HG02763 (cell line): ENCODE measurements around the gene ELMOD3.
A peak's percentile ranks its signal among the peaks of the same experiment; 100 is the strongest.
"Not testable (repeated sequence)": the region's sequence is repeated elsewhere in the genome, so short reads cannot be mapped to it uniquely, and the experiment has no call there.

Source experiments
- ATAC-seq: cut with Tn5 transposase; IDR thresholded peaks from one replicate; pipeline ENCODE4 v1.9.1; 2021; ENCODE audit warnings: mild to moderate bottlenecking, moderate library complexity; ENCODE audit not compliant: unreplicated experiment

The ELMOD3 gene

GRCh38 chr2:85400541-85401463 lies 46.2 kb downstream of the ELMOD3 start:
- ATAC-seq = no peak

- ATAC-seq = no peak
These were observed 46.9 kb downstream of the ELMOD3 start for GRCh38 chr2:85401464-85401805.

- no peak for ATAC-seq
These were observed 47.3 kb downstream of the ELMOD3 start for GRCh38 chr2:85401844-85402243.

GRCh38 chr2:85405201-85406059 lies 50.9 kb downstream of the ELMOD3 start:
- peak; percentile 49 for ATAC-seq

GRCh38 chr2:85409845-85410583 lies 55.4 kb downstream of the ELMOD3 start, which contains the start of gene CAPG:
CAPG (minus strand) TSS chr2:85410366; CDS start chr2:85402145, 8,221 bp downstream.
- peak; percentile 50 for ATAC-seq

GRCh38 chr2:85410584-85411404 lies 56.2 kb downstream of the ELMOD3 start:
- no peak for ATAC-seq

- no peak for ATAC-seq
These were observed 56.8 kb downstream of the ELMOD3 start for GRCh38 chr2:85411405-85411748.

GRCh38 chr2:85413592-85414420 lies 59.2 kb downstream of the ELMOD3 start:
- no peak for ATAC-seq

- not testable (repeated sequence) for ATAC-seq
These were observed 59.8 kb downstream of the ELMOD3 start for GRCh38 chr2:85414421-85414759.

GRCh38 chr2:85414761-85415553 lies 60.4 kb downstream of the ELMOD3 start:
- ATAC-seq = no peak

- ATAC-seq = no peak
These were observed 61.5 kb downstream of the ELMOD3 start for GRCh38 chr2:85415980-85416650.

- peak; percentile 79 for ATAC-seq
These were observed 63.8 kb downstream of the ELMOD3 start, which contains the start of gene SH2D6 for GRCh38 chr2:85418132-85419008. SH2D6 (plus strand) TSS chr2:85418714; CDS start chr2:85429466, 10,752 bp downstream.

- no peak for ATAC-seq
These were observed 64.6 kb downstream of the ELMOD3 start for GRCh38 chr2:85419009-85419675.

- ATAC-seq = peak; percentile 65
These were observed 66.1 kb downstream of the ELMOD3 start for GRCh38 chr2:85420536-85421259.

- no peak for ATAC-seq
These were observed 66.9 kb downstream of the ELMOD3 start for GRCh38 chr2:85421260-85422071.
